Lower lobe of right lung (tissue), 2 donors: ENCODE measurements around the gene KRTAP10-12. TPM values are rescaled to one million over a fixed set of nuclear protein-coding genes. Genes with fewer than 3 reads are reported as not detected.

Experiments used
- ATAC-seq, 2 donors: fragments of 200-7000 bp; cut with Tn5 transposase; one replicate each; pipeline ENCODE4 v1.9.1; 2020 to 2022; ENCODE audit warnings: mild to moderate bottlenecking in 2 of 2, moderate library complexity in 2 of 2
- DNase-seq: peaks from one replicate; pipeline ENCODE4 v3.0.0-alpha.2; 2020
- H3K27ac ChIP-seq: fragments of 200-600 bp; one replicate; pipeline ENCODE4 v1.8.0; 2022
- H3K27me3 ChIP-seq: fragments of 200-600 bp; one replicate; pipeline ENCODE4 v1.8.0; 2022; ENCODE audit warnings: low read depth
- H3K36me3 ChIP-seq: fragments of 200-600 bp; one replicate; pipeline ENCODE4 v1.8.0; 2022; ENCODE audit warnings: mild to moderate bottlenecking
- H3K4me1 ChIP-seq: fragments of 200-600 bp; one replicate; pipeline ENCODE4 v1.8.0; 2022
- H3K4me3 ChIP-seq: fragments of 200-600 bp; one replicate; pipeline ENCODE4 v1.8.0; 2022; ENCODE audit warnings: mild to moderate bottlenecking
- H3K9me3 ChIP-seq: fragments of 200-600 bp; one replicate; pipeline ENCODE4 v1.8.0; 2022
- CTCF ChIP-seq: fragments of 200-600 bp; IDR thresholded peaks from one replicate; pipeline ENCODE4 v1.8.0; 2022; ENCODE audit warnings: antibody characterized with exemption, mild to moderate bottlenecking
- intact Hi-C: fragments of 100-400 bp; cut with DNase I; formaldehyde crosslinking; loops from one replicate; pipeline ENCODE4 v1.11.0; 2022
- total RNA-seq: library from RNA; stranded (reverse); fragmentation: NEBNext Ultra II Directional; extraction: Animal tissue kit (Norgen Biotek cat#: 25700); gene quantifications from one replicate; pipeline ENCODE4 v1.2.1, GENCODE V29; 2021
- donor health status: DM: no; HTN: yes; CAD: no; lungs with severe emphysema.

The KRTAP10-12 gene
- total RNA-seq, 1 donor from 2014 or later, result not detected

GRCh38 chr21:44666401-44667320 is 30.3 kb upstream of the KRTAP10-12 start, which contains the start of gene KRTAP12-2:
Gene KRTAP12-2, minus strand, starts transcription at chr21:44666927. Its CDS starts 41 bp downstream, at chr21:44666886.
- no peak for TF ChIP-seq CTCF
- Histone ChIP-seq H3K36me3 (no peaks in the 10 kb centered on the region), H3K4me1 (no peaks in the 10 kb centered on the region), H3K27ac (no peak within 1 kb of the TSS), H3K4me3 (no peak within 1 kb of the TSS), H3K27me3 (no peaks in the 10 kb centered on the region), H3K9me3 (no peaks in the 10 kb centered on the region)
- ATAC-seq (no peak), DNase-seq (no peak)
- intact Hi-C loops, result no loop called here

- H3K27ac ChIP-seq, result no peak overlapping the region
- no peak for TF ChIP-seq CTCF
- intact Hi-C loops, result no loop called here
- peaks cover 5% of the 10 kb centered on the region for H3K9me3 ChIP-seq
- no peaks in the 10 kb centered on the region for H3K36me3 ChIP-seq
- no peaks in the 10 kb centered on the region for H3K4me1 ChIP-seq
- no peaks in the 10 kb centered on the region for H3K27me3 ChIP-seq
- no peak overlapping the region for H3K4me3 ChIP-seq
- DNase-seq, result no peak
- no peak for ATAC-seq
Measured at GRCh38 chr21:44667612-44668011, 29.4 kb upstream of the KRTAP10-12 start.

- intact Hi-C loops, result no loop called here
Measured at GRCh38 chr21:44670642-44671432, 26.1 kb upstream of the KRTAP10-12 start.

DNA sequence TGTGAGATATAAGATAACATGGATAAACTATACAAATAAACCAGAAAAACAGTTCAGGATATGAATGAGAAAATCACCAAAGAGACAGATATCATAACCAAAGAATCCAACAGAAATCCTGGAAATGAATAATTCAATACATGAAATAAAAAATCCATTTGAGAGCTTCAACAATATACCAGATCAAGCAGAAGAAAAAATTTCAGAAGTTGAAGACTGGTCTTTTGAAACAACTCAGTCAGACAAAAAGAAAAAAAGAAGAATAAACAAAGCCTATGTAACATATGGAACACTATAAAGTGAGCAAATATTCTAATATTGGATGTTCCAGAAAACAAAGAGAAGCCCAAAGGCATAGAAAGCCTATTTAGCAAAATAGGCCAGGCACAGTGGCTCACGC is 25.1 kb upstream of the KRTAP10-12 start:
- no peak for ATAC-seq
- Histone ChIP-seq H3K36me3 (no peaks in the 10 kb centered on the region), H3K4me1 (no peaks in the 10 kb centered on the region), H3K27ac (no peak overlapping the region), H3K9me3 (peaks cover 14% of the 10 kb centered on the region), H3K4me3 (no peak overlapping the region), H3K27me3 (no peaks in the 10 kb centered on the region)
- intact Hi-C loops, result no loop called here
- no peak for DNase-seq
- TF ChIP-seq CTCF, result no peak

More at GRCh38 chr21:44670642-44671432, 26.1 kb upstream of the KRTAP10-12 start:
- H3K4me3 ChIP-seq, result no peak overlapping the region
- no peaks in the 10 kb centered on the region for H3K27me3 ChIP-seq
- no peaks in the 10 kb centered on the region for H3K36me3 ChIP-seq
- no peaks in the 10 kb centered on the region for H3K4me1 ChIP-seq
- ATAC-seq (no peak), DNase-seq (no peak)
- H3K9me3 ChIP-seq, result peaks cover 14% of the 10 kb centered on the region
- no peak for TF ChIP-seq CTCF
- no peak overlapping the region for H3K27ac ChIP-seq

DNA sequence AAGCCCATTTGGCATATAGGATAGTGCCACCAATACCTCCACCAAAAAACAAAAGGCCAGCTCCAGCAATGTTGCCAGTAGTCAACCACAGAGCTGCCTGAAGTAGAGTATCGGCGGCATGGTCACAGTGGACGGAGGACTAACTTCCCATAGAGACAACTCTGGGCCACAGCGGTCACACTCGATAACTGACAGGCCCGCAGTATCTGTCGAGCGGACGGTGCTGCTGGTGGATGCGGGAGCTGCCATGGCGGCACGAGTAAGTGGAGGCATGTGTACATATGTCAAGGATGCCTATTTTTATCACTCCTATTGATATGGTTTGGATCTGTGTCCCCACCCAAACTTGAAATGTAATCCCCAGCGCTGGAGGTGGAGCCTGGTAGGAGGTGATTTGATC is 19.1 kb upstream of the KRTAP10-12 start:
- ATAC-seq (no peak), DNase-seq (no peak)
- Histone ChIP-seq H3K27me3 (no peaks in the 10 kb centered on the region), H3K36me3 (no peaks in the 10 kb centered on the region), H3K4me1 (no peaks in the 10 kb centered on the region), H3K4me3 (no peak overlapping the region), H3K27ac (no peak overlapping the region), H3K9me3 (peaks cover 6% of the 10 kb centered on the region)
- intact Hi-C loops, result no loop called here
- TF ChIP-seq CTCF, result no peak
